GM19193 (cell line): ENCODE measurements around the gene ATP2B1.

Experiments
- POLR2A ChIP-seq: IDR thresholded peaks from 4 replicates; pipeline ENCODE4 v1.6.1; 2011; ENCODE audit not compliant: insufficient read depth, insufficient read length; ENCODE audit errors: extremely low read depth

ATP2B1 gene

DNA sequence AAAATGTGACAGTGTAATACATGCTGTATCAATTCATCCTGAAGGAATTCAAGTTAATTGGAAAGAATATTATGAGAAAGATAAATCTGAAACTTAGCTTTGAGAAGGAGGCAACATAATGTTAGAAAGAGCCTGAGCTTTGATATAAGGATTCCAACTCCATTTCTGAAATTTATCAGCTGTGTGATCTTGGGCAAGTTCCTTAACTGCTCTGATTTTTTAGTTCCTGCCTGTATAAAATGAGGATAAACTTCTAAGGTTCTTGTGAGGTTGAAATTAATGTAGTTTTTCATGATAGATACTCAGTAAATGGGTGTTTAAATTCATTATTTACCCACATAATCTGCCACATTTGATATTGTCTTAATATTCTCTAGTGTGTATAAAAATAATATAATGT is 14.6 kb upstream of the ATP2B1 start:
- no peak for TF ChIP-seq POLR2A

DNA sequence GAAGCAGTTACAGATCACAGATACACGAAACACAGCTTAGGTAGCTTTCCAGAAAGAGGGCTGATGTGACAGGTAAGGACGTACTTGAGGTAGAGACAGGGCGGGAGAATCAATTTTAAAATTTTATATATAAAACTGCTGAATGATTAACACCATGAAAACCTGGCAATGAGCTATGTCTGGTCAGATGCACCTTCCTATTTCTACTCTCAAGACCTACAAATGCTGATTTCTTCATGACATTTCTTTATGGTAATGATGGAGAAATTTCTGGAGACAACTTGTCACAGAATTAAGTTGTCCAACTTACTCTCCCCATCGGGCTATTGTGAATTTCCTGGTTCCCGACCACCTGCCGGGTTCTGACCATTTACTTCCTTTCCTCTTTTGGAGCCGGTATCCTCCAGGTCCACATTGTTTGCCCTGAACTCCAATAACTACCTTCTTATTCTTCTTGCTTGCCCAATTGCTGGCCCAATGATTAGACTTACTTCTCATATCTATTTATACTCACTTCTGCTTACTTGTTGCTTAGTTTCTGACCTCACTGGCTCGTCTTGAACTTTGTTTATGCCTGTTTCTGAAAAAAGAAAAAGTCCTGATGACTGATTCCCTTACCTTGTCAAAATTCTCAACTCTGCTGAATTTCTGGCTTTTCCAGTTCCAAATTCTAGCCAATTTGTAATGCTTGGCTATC is 12.8 kb upstream of the ATP2B1 start:
- no peak for TF ChIP-seq POLR2A

DNA sequence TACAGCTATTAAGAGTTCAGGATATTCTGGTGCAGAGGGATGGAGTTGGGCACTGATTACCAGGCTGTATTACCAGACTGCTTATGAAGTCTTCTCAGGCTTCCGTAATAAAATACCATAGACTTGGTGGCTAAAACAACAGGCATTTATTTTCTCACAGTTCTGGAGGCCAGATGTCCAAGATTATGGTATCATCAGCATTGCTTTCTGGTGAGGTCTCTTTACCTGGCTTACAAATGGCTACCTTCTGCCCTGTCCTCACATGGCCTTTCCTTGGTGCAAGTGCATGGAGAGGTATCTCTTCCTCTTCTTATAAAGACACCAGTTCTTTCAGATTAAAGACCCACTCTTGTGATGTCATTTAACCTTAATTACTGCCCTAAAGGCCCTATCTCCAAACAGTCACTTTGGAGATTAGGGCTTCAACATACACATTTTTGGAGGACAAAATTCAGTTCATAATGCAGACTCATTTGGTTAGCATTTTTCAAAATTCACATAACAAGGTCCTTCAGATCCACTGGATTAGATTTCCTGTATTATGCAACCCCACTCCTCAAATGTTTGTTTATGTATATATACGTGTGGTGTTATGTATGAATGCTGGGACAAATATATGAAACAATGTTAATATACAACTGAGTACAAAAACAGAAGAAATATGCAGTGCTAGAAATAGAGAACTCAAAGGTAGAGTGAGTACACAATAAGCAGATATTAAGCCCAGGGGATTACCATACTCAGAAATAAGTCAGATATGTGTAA is 9.3 kb upstream of the ATP2B1 start:
- TF ChIP-seq POLR2A = no peak

DNA sequence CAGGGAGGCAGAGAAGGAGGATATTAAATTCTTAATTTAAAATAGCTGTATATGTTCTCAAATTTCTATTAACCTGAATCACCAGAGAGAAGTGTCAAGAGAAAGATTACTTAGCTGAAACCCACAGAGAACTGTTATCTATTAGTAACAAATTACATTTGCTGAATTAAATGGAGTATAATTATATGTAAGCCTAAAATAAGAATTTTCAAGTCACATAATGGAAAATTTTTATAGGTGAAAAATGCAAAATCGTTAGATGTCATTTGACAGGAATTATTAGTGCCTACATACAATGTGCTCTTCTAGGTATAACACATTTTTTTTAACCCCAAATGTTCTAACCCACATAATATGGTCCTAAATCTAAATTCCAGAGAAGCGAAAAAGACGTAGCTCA is 4.1 kb upstream of the ATP2B1 start:
- no peak for TF ChIP-seq POLR2A

DNA sequence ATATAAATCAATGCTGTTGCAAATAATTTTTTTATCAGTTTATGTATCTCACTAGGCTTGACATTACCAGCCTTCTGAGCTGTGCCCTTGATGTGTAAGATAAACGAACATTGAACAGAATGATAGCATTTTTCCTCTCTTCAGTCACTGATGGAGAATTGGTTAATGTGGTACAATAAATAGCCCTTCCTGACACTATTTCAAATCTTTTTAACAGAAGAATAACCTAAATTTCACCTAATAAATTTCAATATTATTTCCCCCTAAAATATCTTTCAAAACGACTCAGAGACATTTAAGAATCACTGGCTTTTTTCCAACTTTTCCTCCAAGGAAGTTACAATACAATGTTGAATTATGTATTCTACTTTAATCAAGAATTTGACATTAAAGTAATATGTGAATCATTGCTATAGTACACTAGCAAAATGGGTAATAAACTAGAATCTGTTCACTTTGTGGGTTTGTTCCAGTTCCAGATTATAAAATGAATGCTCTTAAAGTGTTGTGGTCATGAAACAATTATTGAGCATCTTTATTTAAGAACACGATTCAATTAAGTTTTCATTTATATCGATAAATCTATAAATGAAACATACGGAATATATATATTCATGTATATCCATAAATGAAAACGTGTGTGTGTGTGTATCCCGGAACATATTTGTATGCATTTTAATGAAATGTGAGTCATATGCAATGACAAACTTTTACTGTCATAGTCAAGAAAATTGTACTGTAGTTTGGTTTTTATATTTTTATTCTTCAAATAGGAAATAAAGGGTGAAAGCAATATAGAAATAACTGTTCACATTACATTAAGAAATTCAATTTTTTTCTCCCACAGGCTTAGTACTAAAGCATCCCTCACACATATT is 2.5 kb upstream of the ATP2B1 start:
- no peak for TF ChIP-seq POLR2A

DNA sequence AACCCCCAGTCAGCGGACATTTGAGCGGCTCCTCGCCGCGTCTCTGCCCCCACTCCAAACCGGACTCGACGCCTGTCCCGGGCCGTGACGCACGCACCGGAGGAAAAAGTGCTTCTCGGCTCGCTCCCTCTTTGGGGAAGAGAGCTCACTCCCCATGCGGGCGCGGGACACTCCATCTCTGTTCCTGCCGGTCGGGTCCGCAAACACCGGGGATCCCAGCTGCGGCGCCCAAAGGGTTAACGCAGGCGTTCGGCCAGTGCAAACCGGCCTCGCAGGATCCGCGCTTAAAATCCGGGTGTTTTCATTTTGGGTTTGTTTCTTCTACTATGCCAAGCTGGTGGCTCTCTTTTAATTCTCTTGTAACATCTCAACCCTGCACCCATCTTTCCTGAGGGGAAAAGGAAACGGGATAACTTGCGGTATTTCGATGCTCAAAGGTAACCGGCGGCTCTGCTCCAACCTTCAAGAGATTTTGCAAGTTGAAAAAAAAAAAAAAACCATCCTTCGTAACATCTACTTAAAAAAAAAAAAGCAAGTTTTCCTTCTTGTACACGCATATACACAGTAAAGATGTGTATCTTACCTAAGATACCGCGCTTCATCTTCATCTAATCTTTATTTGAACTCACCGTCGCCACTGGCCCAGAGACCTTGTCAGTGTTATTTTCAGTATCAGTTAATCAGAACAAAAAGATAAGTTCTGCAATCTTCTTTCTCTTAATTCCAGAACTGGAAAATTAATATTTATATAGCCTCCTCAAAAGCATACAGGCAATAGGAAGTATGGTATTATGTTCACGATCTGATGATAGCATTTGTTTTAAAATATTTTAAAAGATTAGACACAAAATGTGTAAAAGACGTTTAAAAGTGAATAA is 1.6 kb upstream of the ATP2B1 start:
- TF ChIP-seq POLR2A = peak; percentile 22

DNA sequence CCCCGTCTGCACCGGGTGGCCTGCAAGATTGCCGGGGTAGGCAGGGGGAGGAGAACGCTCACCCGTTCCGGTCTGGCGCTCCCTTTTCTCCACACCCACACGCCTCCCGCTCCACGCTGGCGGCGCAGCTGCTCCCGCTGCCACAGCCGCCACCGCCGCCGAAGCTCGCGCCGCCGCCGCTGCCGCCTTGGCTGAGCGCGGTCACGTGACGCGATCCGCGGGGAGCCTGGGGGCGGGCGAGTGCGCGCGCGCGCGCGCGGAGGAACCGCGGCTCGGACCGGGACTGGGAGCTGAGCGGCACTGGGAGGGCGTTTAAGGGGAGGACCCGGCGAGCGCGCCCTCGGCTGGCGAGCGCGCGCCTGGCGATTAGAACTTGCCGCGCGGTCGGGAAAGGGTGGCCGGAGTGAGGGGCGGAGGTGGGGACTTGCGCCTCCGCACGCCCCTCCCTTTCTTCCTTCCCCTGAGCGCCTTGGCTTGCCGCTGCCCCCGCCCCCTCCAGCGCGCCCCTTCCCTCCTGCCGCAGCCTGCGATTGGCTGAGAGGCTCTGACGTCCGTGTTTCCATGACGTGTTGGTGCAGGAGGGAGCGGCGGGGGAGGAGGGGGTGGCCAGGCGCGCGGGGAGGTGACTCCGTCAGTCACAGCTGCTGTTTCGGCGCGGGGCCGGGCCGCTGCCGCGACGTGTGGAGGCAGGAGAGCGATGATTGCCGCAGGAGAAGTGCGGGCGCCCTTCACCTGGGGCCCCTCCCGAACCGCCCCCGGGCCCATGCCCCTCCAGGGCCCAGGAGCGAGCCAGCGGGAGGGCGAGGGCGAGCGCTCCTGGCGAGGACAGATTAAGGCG is 738 bp upstream of the ATP2B1 start:
- TF ChIP-seq POLR2A = peak; percentile 96

DNA sequence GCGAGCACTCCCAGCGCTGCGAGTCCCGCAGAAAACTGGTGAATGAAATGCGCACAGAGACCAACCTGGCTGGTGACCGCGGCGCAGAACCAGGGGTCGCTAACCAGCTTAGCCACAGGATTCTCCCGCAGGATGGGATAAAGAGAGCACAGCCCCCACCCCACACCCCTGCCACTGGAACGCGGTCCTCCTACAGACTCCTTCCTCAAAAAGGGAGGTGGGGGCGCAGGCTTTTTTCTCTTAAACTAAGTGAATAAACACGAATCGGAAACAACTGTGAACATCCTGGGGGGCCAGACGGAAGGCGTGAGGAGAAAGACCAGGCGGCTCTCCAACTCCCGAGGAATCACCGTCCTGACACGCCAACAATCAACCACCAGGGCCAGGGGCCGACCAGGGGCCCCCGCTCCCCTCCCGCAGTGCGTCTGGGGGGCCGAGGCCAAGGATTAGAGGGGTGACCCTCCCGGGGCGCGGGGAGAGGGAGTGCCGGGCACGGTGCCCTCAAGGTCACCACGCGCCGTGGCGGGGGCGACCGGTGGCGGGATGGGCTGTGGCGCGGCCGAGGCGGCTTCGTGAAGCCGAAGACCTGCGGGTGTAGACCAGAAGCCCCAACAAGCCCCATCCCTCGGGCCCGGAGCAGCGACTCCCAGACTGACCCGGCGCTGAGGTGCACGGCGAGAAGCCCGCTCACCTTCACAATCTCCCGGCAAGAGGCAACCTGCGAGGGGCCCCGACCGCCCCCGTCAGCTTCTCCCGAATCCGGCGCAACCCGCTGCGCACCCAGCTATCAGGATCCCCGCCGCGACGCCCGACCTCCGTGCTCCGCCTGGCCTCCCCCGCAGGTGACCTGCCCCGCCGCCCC is 704 bp downstream of the ATP2B1 start:
- TF ChIP-seq POLR2A = no peak

DNA sequence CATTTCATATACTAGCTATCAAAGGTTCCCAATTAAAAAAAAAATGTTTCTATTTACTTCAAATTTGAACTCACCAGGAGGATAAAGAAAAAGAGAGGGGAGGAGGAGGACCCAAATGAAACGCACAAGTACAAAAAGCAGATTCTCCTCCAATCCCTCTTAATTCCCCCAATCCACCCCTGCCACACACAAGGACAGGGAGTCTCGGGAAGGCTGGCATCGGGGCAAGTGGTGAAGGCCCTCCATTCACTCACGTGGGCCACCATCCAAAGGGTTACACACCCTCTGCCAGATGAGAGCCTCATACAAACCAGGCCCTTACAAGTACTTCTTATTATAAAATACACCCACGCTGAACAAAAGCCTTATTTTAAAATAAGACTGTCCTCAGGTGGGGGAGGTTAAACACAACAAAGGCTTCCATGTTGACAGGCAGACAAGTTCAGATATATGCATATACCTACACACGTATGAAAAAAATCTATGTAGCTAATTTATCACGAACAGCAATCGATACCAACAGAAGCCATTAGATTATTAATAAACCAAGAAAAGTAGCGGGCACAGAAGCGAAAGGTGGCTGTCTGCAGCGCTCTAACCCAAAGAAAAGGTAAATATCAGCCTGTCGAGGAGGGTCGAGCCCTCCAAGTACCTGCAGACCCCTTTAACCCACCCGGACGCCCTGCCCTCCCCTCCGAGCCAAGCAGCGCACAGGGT is 1.5 kb downstream of the ATP2B1 start:
- no peak for TF ChIP-seq POLR2A

DNA sequence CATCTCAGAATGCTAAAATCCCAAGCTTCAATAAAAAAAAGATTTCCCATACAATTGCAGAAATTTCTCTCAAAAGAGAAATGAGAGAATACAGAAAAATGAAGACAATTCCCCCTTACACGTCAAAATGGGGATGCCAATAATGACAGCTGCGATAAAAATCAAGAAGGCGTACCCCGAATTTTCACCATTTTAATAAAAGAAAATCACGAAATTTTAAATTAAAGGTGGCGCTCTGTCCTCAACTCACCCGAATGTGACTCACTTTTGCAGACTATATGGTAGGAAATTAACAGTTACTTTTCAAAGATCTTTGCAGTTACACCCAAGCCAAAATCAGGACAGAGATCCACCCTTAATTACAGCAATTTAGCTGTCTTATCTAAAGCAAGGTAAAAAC is 2.1 kb downstream of the ATP2B1 start:
- no peak for TF ChIP-seq POLR2A

DNA sequence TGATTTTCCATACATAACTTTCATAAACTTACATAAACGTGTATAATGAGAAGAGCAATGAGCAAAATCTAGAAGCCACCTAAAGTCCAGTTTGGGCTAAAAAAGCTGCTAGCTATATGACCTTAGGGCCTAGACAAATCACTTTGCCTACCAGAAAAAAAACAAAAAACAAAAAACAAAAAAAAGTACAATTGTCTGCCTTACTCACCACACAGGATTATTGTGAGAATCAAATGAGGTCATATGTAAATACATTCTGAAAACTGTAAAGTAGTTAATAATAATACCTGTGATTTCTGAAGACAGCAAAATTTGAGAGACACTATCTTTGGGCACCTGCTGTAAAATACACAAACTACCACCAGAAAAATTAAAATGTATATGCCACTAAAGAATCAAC is 4.2 kb downstream of the ATP2B1 start:
- no peak for TF ChIP-seq POLR2A

DNA sequence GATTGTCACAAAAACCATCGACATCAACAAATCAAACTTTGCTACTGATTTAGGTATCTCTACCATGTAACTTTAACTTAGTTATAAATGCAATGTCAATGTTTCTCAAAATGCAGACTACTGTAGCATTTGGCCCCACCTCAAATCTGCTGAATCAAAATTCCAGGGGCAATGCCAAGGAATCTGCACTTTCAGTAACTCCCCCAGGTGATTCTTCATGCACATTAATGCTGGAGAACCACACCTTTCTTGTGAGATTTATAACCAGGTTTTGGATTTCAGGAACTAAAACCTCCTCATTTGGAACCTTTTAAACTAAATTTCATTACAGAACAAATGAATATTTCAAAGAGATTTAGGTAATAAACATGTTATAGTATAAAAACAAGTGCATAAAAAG is 4.9 kb downstream of the ATP2B1 start:
- TF ChIP-seq POLR2A = no peak
